Ishikawa (cell line): ENCODE results near the gene SIRT5.

ENCODE experiments used
- CEBPB ChIP-seq: IDR thresholded peaks from 2 replicates; pipeline ENCODE4 v1.6.1; 2012
- CREB1 ChIP-seq: IDR thresholded peaks from 2 replicates; pipeline ENCODE4 v1.6.1; 2012; ENCODE audit warnings: low read depth
- EGR1 ChIP-seq: IDR thresholded peaks from 2 replicates; pipeline ENCODE4 v1.6.1; 2012
- EP300 ChIP-seq: IDR thresholded peaks from 2 replicates; pipeline ENCODE4 v1.6.1; 2012; ENCODE audit warnings: borderline replicate concordance
- FOXM1 ChIP-seq: IDR thresholded peaks from 2 replicates; pipeline ENCODE4 v1.6.1; 2012; ENCODE audit warnings: low read depth, borderline replicate concordance
- MAX ChIP-seq: IDR thresholded peaks from 2 replicates; pipeline ENCODE4 v1.6.1; 2012
- NFIC ChIP-seq: IDR thresholded peaks from 2 replicates; pipeline ENCODE4 v1.6.1; 2012
- RAD21 ChIP-seq: IDR thresholded peaks from 2 replicates; pipeline ENCODE4 v1.6.1; 2012; ENCODE audit warnings: low read depth
- TAF1 ChIP-seq: IDR thresholded peaks from 2 replicates; pipeline ENCODE4 v1.6.1; 2012; ENCODE audit warnings: low read depth, mild to moderate bottlenecking
- TCF12 ChIP-seq: IDR thresholded peaks from 2 replicates; pipeline ENCODE4 v1.6.1; 2012; ENCODE audit warnings: low read depth
- TEAD4 ChIP-seq: IDR thresholded peaks from 2 replicates; pipeline ENCODE4 v1.6.1; 2012
- YY1 ChIP-seq: IDR thresholded peaks from 2 replicates; pipeline ENCODE4 v1.6.1; 2012; ENCODE audit warnings: low read depth
- ZBTB7A ChIP-seq: IDR thresholded peaks from 2 replicates; pipeline ENCODE4 v1.6.1; 2012; ENCODE audit warnings: low read depth
- TF ChIP-seq, protein P1 (sequence below): IDR thresholded peaks from 2 replicates; pipeline ENCODE4 v1.6.1; 2012
- TF ChIP-seq, protein P2 (sequence below): IDR thresholded peaks from 2 replicates; pipeline ENCODE4 v1.6.1; 2012; ENCODE audit warnings: low read depth, mild to moderate bottlenecking

The SIRT5 gene

GRCh38 chr6:13561624-13562267 is 12.7 kb upstream of the SIRT5 start:
- TF ChIP-seq TEAD4 (no peak), MAX (no peak), CREB1 (no peak), EGR1 (no peak), RAD21 (no peak), YY1 (no peak), NFIC (no peak), EP300 (no peak), ZBTB7A (no peak), TAF1 (no peak), FOXM1 (no peak)
- TF ChIP-seq, protein P1, sequence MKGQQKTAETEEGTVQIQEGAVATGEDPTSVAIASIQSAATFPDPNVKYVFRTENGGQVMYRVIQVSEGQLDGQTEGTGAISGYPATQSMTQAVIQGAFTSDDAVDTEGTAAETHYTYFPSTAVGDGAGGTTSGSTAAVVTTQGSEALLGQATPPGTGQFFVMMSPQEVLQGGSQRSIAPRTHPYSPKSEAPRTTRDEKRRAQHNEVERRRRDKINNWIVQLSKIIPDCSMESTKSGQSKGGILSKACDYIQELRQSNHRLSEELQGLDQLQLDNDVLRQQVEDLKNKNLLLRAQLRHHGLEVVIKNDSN = no peak

DNA sequence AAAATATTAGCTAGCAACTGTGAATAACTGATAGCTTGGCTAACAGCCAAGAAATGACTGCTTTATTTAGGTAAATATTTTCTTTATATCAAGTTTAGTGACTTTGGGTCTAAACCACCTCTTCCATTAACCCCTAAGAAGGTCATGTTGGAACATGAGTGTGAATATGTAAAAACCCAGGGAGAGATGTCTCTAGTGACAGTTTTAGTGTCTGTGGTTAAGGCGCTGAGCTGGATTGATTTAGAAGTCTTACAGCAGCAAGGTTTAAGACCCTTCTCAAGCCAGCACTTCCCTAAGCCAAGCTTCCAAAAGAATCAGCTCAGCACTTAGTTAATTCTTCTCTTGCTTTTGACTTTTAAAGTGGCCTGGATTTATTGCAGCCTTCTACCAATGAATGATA is 11.4 kb upstream of the SIRT5 start:
- TF ChIP-seq ZBTB7A (no peak), TAF1 (no peak), CREB1 (no peak), NFIC (no peak), CEBPB (no peak), RAD21 (no peak), MAX (no peak), EP300 (no peak), FOXM1 (no peak), YY1 (no peak), TCF12 (no peak), TEAD4 (no peak), EGR1 (no peak)
- TF ChIP-seq, protein P1 = no peak
- TF ChIP-seq, protein P2, sequence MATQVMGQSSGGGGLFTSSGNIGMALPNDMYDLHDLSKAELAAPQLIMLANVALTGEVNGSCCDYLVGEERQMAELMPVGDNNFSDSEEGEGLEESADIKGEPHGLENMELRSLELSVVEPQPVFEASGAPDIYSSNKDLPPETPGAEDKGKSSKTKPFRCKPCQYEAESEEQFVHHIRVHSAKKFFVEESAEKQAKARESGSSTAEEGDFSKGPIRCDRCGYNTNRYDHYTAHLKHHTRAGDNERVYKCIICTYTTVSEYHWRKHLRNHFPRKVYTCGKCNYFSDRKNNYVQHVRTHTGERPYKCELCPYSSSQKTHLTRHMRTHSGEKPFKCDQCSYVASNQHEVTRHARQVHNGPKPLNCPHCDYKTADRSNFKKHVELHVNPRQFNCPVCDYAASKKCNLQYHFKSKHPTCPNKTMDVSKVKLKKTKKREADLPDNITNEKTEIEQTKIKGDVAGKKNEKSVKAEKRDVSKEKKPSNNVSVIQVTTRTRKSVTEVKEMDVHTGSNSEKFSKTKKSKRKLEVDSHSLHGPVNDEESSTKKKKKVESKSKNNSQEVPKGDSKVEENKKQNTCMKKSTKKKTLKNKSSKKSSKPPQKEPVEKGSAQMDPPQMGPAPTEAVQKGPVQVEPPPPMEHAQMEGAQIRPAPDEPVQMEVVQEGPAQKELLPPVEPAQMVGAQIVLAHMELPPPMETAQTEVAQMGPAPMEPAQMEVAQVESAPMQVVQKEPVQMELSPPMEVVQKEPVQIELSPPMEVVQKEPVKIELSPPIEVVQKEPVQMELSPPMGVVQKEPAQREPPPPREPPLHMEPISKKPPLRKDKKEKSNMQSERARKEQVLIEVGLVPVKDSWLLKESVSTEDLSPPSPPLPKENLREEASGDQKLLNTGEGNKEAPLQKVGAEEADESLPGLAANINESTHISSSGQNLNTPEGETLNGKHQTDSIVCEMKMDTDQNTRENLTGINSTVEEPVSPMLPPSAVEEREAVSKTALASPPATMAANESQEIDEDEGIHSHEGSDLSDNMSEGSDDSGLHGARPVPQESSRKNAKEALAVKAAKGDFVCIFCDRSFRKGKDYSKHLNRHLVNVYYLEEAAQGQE = no peak

GRCh38 chr6:13565921-13566320 is 8.5 kb upstream of the SIRT5 start:
- TF ChIP-seq YY1 (no peak), MAX (no peak), ZBTB7A (no peak), CREB1 (no peak)
- TF ChIP-seq, protein P2 = no peak
- TF ChIP-seq, protein P1 = no peak

GRCh38 chr6:13566500-13566899 is 7.9 kb upstream of the SIRT5 start:
- TF ChIP-seq EGR1 = no peak
- TF ChIP-seq, protein P1 = no peak
- TF ChIP-seq, protein P2 = no peak
- TF ChIP-seq RAD21 = no peak
- TF ChIP-seq NFIC = no peak
- no peak for TF ChIP-seq MAX
- TF ChIP-seq CEBPB = no peak
- TF ChIP-seq TAF1 = no peak
- no peak for TF ChIP-seq FOXM1
- no peak for TF ChIP-seq YY1
- TF ChIP-seq CREB1 = no peak
- TF ChIP-seq TEAD4 = no peak
- no peak for TF ChIP-seq TCF12
- no peak for TF ChIP-seq EP300
- no peak for TF ChIP-seq ZBTB7A
